Middle frontal gyrus (tissue), 1 donor: ENCODE measurements around the gene CRB1.

Experiments
- DNase-seq: peaks from one replicate; pipeline ENCODE4 v3.0.0-alpha.2; 2015; ENCODE audit warnings: low spot score; ENCODE audit errors: extremely low spot score

CRB1 gene

GRCh38 chr1:197303463-197303862, 35.4 kb downstream of the CRB1 start:
- no peak for DNase-seq

- DNase-seq, result no peak
Measured at GRCh38 chr1:197304638-197305200, 36.7 kb downstream of the CRB1 start.

GRCh38 chr1:197305925-197306324, 37.9 kb downstream of the CRB1 start:
- no peak for DNase-seq

- DNase-seq, result no peak
Measured at GRCh38 chr1:197306381-197307062, 38.5 kb downstream of the CRB1 start.

- no peak for DNase-seq
Measured at GRCh38 chr1:197307136-197307535, 39.1 kb downstream of the CRB1 start.

- DNase-seq, result no peak
Measured at GRCh38 chr1:197307551-197307950, 39.5 kb downstream of the CRB1 start.

GRCh38 chr1:197311081-197311480, 43.0 kb downstream of the CRB1 start:
- DNase-seq, result no peak

GRCh38 chr1:197312163-197312562, 44.1 kb downstream of the CRB1 start:
- DNase-seq, result no peak

- DNase-seq, result no peak
Measured at GRCh38 chr1:197313713-197314112, 45.7 kb downstream of the CRB1 start.

- DNase-seq, result no peak
Measured at GRCh38 chr1:197314682-197315081, 46.6 kb downstream of the CRB1 start.

- no peak for DNase-seq
Measured at GRCh38 chr1:197319631-197320030, 51.6 kb downstream of the CRB1 start.

GRCh38 chr1:197320991-197321531, 53.0 kb downstream of the CRB1 start:
- DNase-seq, result no peak

- DNase-seq, result no peak
Measured at GRCh38 chr1:197321811-197322210, 53.8 kb downstream of the CRB1 start.

- no peak for DNase-seq
Measured at GRCh38 chr1:197327776-197328364, 59.8 kb downstream of the CRB1 start.

- DNase-seq, result no peak
Measured at GRCh38 chr1:197330213-197330612, 62.2 kb downstream of the CRB1 start.

- DNase-seq, result no peak
Measured at GRCh38 chr1:197331565-197331964, 63.5 kb downstream of the CRB1 start.

- no peak for DNase-seq
Measured at GRCh38 chr1:197333041-197333440, 65.0 kb downstream of the CRB1 start.

- no peak for DNase-seq
Measured at GRCh38 chr1:197336571-197336970, 68.5 kb downstream of the CRB1 start.

- DNase-seq, result no peak
Measured at GRCh38 chr1:197339106-197340060, 71.3 kb downstream of the CRB1 start.

- DNase-seq, result no peak
Measured at GRCh38 chr1:197341626-197342025, 73.6 kb downstream of the CRB1 start.

- DNase-seq, result no peak
Measured at GRCh38 chr1:197342044-197342565, 74.1 kb downstream of the CRB1 start.
